ENCODE results near the gene NPC1L1. TPM values are rescaled to one million over a fixed set of nuclear protein-coding genes. Genes with fewer than 3 reads are reported as not detected.

NPC1L1 gene
- total and polyA plus RNA-seq, 2 donors (not counting 1 experiment from before 2014, with no cell fraction given) = 0.07 TPM; not detected in 1

DNA sequence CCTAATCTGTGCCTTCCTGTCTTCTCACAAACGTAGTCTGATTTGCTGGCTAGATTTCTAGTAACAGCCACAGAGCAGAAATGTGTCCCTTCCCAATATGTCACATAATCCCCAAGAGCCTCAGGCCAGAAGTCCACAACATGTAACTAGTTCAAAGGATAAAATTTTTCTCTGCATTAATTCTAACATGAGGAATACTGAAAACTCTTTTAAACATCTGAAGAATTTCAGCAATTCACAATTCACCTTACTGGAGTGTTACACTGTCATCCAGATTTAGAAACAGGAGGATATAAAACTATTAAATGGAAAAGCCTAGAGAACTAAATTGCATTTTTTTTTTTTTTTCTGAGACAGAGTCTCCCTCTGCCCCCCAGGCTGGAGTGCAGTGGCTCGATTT, 35.1 kb upstream of the NPC1L1 start:
- POLR2A ChIA-PET = interaction anchor here (0.7 kb wide), 1 partner anchor 1499 kb away, joined by 5 read pairs; no protein-coding TSS in a partner anchor
- peaks cover 0 to 58% of the 10 kb centered on the region in 2 experiments for H3K36me3 ChIP-seq (replicated peaks in 1 of 2; ENCODE audit: control extremely low read depth in 1 of 2, control insufficient read depth in 1 of 2, extremely low read depth in 1 of 2, insufficient read depth in 2 of 2, low read length in 1 of 2)
- peak overlapping the region; percentile 46 for H3K4me3 Mint-ChIP-seq

GRCh38 chr7:44575054-44575453, 33.9 kb upstream of the NPC1L1 start:
- peaks cover 0 to 3% (median 0%) of the 10 kb centered on the region in 3 donors for H3K9me3 ChIP-seq (ENCODE audit: control extremely low read depth in 1 of 3, control insufficient read depth in 2 of 3, insufficient read depth in 1 of 3, low read length in 2 of 3)
- H3K9ac ChIP-seq (ENCODE audit: low read length) = peak overlapping the region; percentile 95
- peaks cover 1 to 59% of the 10 kb centered on the region in 2 experiments for H3K36me3 ChIP-seq (replicated peaks in 1 of 2; ENCODE audit: control extremely low read depth in 1 of 2, control insufficient read depth in 1 of 2, extremely low read depth in 1 of 2, insufficient read depth in 2 of 2, low read length in 1 of 2)
- H3K4me1 ChIP-seq (ENCODE audit: control insufficient read depth in 2 of 2, insufficient read depth in 2 of 2, low read length in 2 of 2) = peaks cover 26 to 29% of the 10 kb centered on the region in 2 donors
- no peak overlapping the region for H2AFZ ChIP-seq (ENCODE audit: insufficient read depth, low read depth, low read length, poor library complexity, severe bottlenecking)
- no peak for TF ChIP-seq EZH2 (IDR thresholded peaks at IDR 0.05; ENCODE audit: borderline replicate concordance, insufficient read depth, low read depth, low read length, poor library complexity, severe bottlenecking)
- TF ChIP-seq, protein P1, sequence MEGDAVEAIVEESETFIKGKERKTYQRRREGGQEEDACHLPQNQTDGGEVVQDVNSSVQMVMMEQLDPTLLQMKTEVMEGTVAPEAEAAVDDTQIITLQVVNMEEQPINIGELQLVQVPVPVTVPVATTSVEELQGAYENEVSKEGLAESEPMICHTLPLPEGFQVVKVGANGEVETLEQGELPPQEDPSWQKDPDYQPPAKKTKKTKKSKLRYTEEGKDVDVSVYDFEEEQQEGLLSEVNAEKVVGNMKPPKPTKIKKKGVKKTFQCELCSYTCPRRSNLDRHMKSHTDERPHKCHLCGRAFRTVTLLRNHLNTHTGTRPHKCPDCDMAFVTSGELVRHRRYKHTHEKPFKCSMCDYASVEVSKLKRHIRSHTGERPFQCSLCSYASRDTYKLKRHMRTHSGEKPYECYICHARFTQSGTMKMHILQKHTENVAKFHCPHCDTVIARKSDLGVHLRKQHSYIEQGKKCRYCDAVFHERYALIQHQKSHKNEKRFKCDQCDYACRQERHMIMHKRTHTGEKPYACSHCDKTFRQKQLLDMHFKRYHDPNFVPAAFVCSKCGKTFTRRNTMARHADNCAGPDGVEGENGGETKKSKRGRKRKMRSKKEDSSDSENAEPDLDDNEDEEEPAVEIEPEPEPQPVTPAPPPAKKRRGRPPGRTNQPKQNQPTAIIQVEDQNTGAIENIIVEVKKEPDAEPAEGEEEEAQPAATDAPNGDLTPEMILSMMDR (IDR thresholded peaks at IDR 0.05) = no peak
- Mint-ChIP-seq H3K27me3 (no peaks in the 10 kb centered on the region), H3K27ac (peak overlapping the region; percentile 60), H3K4me1 (peaks cover 45% of the 10 kb centered on the region), H3K4me3 (peak overlapping the region; percentile 98), H3K9me3 (ENCODE audit: insufficient read depth) (no peaks in the 10 kb centered on the region)
- H3K4me3 ChIP-seq (ENCODE audit: control extremely low read depth in 1 of 5, extremely low read depth in 1 of 5, insufficient read depth in 1 of 5, low read depth in 2 of 5, low read length in 4 of 5) = no peak overlapping the region
- intact Hi-C loops (cut with micrococcal nuclease) = loop anchor here (2.0 kb wide), 4 partner anchors 32 to 536 kb away; partner anchors contain the start of genes NUDCD3, OGDH, TBRG4 and ZMIZ2
- peak overlapping the region in 1 of 2 donors; percentile 93 for H3K27ac ChIP-seq (ENCODE audit: low read length in 2 of 2)
- H3K27me3 ChIP-seq (replicated peaks in 1 of 4; ENCODE audit: control extremely low read depth in 1 of 4, control insufficient read depth in 3 of 4, insufficient read depth in 4 of 4, low read length in 3 of 4) = no peaks in the 10 kb centered on the region
- ATAC-seq (ENCODE audit: low read depth) (no peak), DNase-seq (no peak)
- peaks cover 70% of the 10 kb centered on the region for H3K79me2 ChIP-seq (ENCODE audit: control insufficient read depth, insufficient read depth, low read length)
- POLR2A ChIA-PET = no interaction called here
- H3K4me2 ChIP-seq (replicated peaks; ENCODE audit: low read depth, low read length, poor library complexity, severe bottlenecking) = peak overlapping the region; percentile 99
- H4K20me1 ChIP-seq (ENCODE audit: control insufficient read depth, insufficient read depth, low read length, poor library complexity, severe bottlenecking) = peaks cover 6% of the 10 kb centered on the region
- CTCF ChIA-PET = interaction anchor here (1.0 to 3.1 kb wide), 3 partner anchors 10 to 282 kb away, joined by 7 to 17 read pairs (median 9); partner anchors contain the start of gene H2AZ2

More for the DNA sequence above, 35.1 kb upstream of the NPC1L1 start:
- no peak overlapping the region for H3K4me2 ChIP-seq (replicated peaks; ENCODE audit: low read depth, low read length, poor library complexity, severe bottlenecking)
- H3K9ac ChIP-seq (ENCODE audit: low read length) = no peak overlapping the region
- Mint-ChIP-seq H3K27ac (peak overlapping the region; percentile 12), H3K27me3 (no peaks in the 10 kb centered on the region), H3K9me3 (ENCODE audit: insufficient read depth) (no peaks in the 10 kb centered on the region), H3K4me1 (peaks cover 51% of the 10 kb centered on the region)
- H3K79me2 ChIP-seq (ENCODE audit: control insufficient read depth, insufficient read depth, low read length) = peaks cover 81% of the 10 kb centered on the region
- H3K27ac ChIP-seq (ENCODE audit: low read length in 2 of 2) = peak overlapping the region in 1 of 2 donors; percentile 41
- peaks cover 36 to 39% of the 10 kb centered on the region in 2 donors for H3K4me1 ChIP-seq (ENCODE audit: control insufficient read depth in 2 of 2, insufficient read depth in 2 of 2, low read length in 2 of 2)
- no CpG with 5 or more reads among the region's 2 CpGs for WGBS (ENCODE audit: insufficient coverage)
- no peak for DNase-seq
- no peaks in the 10 kb centered on the region for H3K27me3 ChIP-seq (replicated peaks in 1 of 4; ENCODE audit: control extremely low read depth in 1 of 4, control insufficient read depth in 3 of 4, insufficient read depth in 4 of 4, low read length in 3 of 4)
- H2AFZ ChIP-seq (ENCODE audit: insufficient read depth, low read depth, low read length, poor library complexity, severe bottlenecking) = no peak overlapping the region
- H3K9me3 ChIP-seq (ENCODE audit: control extremely low read depth in 1 of 3, control insufficient read depth in 2 of 3, insufficient read depth in 1 of 3, low read length in 2 of 3) = peaks cover 0 to 3% (median 0%) of the 10 kb centered on the region in 3 donors
- no peak for ATAC-seq (ENCODE audit: low read depth)
- intact Hi-C loops (cut with micrococcal nuclease) = no loop called here
- TF ChIP-seq EZH2 (IDR thresholded peaks at IDR 0.05; ENCODE audit: borderline replicate concordance, insufficient read depth, low read depth, low read length, poor library complexity, severe bottlenecking) = no peak
- TF ChIP-seq, protein P1 (IDR thresholded peaks at IDR 0.05) = no peak
- H3K4me3 ChIP-seq (ENCODE audit: control extremely low read depth in 1 of 5, extremely low read depth in 1 of 5, insufficient read depth in 1 of 5, low read depth in 2 of 5, low read length in 4 of 5) = no peak overlapping the region
- CTCF ChIA-PET = interaction anchor here (1.4 kb wide), 1 partner anchor 11 kb away, joined by 5 read pairs; no protein-coding TSS in a partner anchor
- no peaks in the 10 kb centered on the region for H4K20me1 ChIP-seq (ENCODE audit: control insufficient read depth, insufficient read depth, low read length, poor library complexity, severe bottlenecking)

Measured in B cell (primary cell).